HepG2 (cell line): ENCODE results near the gene PCNA. TPM values are rescaled to one million over a fixed set of nuclear protein-coding genes. Genes with fewer than 3 reads are reported as not detected.

Experiments
- DNMT1 ChIP-seq: sonication (generic); formaldehyde crosslinking; IDR thresholded peaks from 2 replicates; pipeline ENCODE4 v1.5.1; 2020; ENCODE audit warnings: mild to moderate bottlenecking, missing genetic modification reagents
- HIVEP1 ChIP-seq: sonication (generic); formaldehyde crosslinking; IDR thresholded peaks from 2 replicates; pipeline ENCODE4 v1.4.0; 2020; ENCODE audit warnings: mild to moderate bottlenecking, missing genetic modification reagents
- IRX3 ChIP-seq: sonication (generic); formaldehyde crosslinking; IDR thresholded peaks from 2 replicates; pipeline ENCODE4 v1.8.1; 2023; ENCODE audit warnings: mild to moderate bottlenecking, low read depth, missing genetic modification reagents, borderline replicate concordance
- NFKB2 ChIP-seq: sonication (generic); formaldehyde crosslinking; IDR thresholded peaks from 2 replicates; pipeline ENCODE4 v1.4.0; 2020; ENCODE audit warnings: missing genetic modification reagents, borderline replicate concordance
- SKI ChIP-seq: fragments of 450-650 bp; IDR thresholded peaks from one replicate; pipeline ENCODE4 v1.6.1; 2018; ENCODE audit warnings: mild to moderate bottlenecking; ENCODE audit not compliant: partially characterized antibody
- SRY ChIP-seq: sonication (generic); formaldehyde crosslinking; IDR thresholded peaks from 2 replicates; pipeline ENCODE4 v1.8.0; 2022; ENCODE audit warnings: mild to moderate bottlenecking, missing genetic modification reagents
- TCF7L2 ChIP-seq: IDR thresholded peaks from 2 replicates; pipeline ENCODE4 v1.6.1; 2011; ENCODE audit warnings: mild to moderate bottlenecking, low read depth, low read length, moderate library complexity
- ZNF17 ChIP-seq: sonication (generic); formaldehyde crosslinking; IDR thresholded peaks from 2 replicates; pipeline ENCODE4 v1.5.0; 2020; ENCODE audit warnings: mild to moderate bottlenecking, missing genetic modification reagents
- ZNF432 ChIP-seq: sonication (generic); formaldehyde crosslinking; IDR thresholded peaks from 2 replicates; pipeline ENCODE4 v1.5.0; 2020; ENCODE audit warnings: missing genetic modification reagents, mild to moderate bottlenecking, borderline replicate concordance
- ZNF44 ChIP-seq: sonication (generic); formaldehyde crosslinking; IDR thresholded peaks from 2 replicates; pipeline ENCODE4 v1.5.1; 2020; ENCODE audit warnings: mild to moderate bottlenecking, missing genetic modification reagents
- ZNF549 ChIP-seq: sonication (generic); formaldehyde crosslinking; IDR thresholded peaks from 2 replicates; pipeline ENCODE4 v1.5.0; 2020; ENCODE audit warnings: missing genetic modification reagents
- ZNF703 ChIP-seq: sonication (generic); formaldehyde crosslinking; IDR thresholded peaks from 2 replicates; pipeline ENCODE4 v1.5.1; 2020; ENCODE audit warnings: missing genetic modification reagents, mild to moderate bottlenecking, moderate library complexity, borderline replicate concordance
- ZNF879 ChIP-seq: sonication (generic); formaldehyde crosslinking; IDR thresholded peaks from 2 replicates; pipeline ENCODE4 v1.8.1; 2023; ENCODE audit warnings: missing genetic modification reagents
- polyA plus RNA-seq, 8 experiments: library from polyadenylated mRNA; depleted of rRNA in 3 of 8; stranded (reverse) in 7 of 8; unstranded in 1 of 8; fragments of >200 nt; fragmentation: Illumina TruSeq in 4 of 8; extraction: Trizol in 4 of 8; gene quantifications; 2 replicates each; pipeline versions ENCODE4 v1.2.1 to v1.2.3, GENCODE V29; 2011 to 2016; ENCODE audit warnings: low read depth in 4 of 8, missing spikeins in 1 of 8, mixed read lengths in 1 of 8; ENCODE audit not compliant: insufficient read depth in 1 of 8
- total RNA-seq, 5 experiments: library from RNA; depleted of rRNA; stranded (reverse); fragments of >200 nt; fragmentation: Illumina TruSeq; extraction: Trizol; gene quantifications; 2 replicates each; pipeline ENCODE4 v1.2.3, GENCODE V29; 2016; ENCODE audit warnings: low read depth in 1 of 5
- TF ChIP-seq, protein P1 (sequence below): sonication (generic); formaldehyde crosslinking; IDR thresholded peaks from 2 replicates; pipeline ENCODE4 v1.4.0; 2020; ENCODE audit warnings: missing genetic modification reagents, borderline replicate concordance
- TF ChIP-seq, protein P2 (sequence below): sonication (generic); formaldehyde crosslinking; IDR thresholded peaks from 2 replicates; pipeline ENCODE4 v1.4.0; 2020; ENCODE audit warnings: mild to moderate bottlenecking, missing genetic modification reagents
- TF ChIP-seq, protein P3 (sequence below): sonication (generic); formaldehyde crosslinking; IDR thresholded peaks from 2 replicates; pipeline ENCODE4 v1.5.1; 2020; ENCODE audit warnings: mild to moderate bottlenecking, missing genetic modification reagents, moderate library complexity
- TF ChIP-seq, protein P4 (sequence below): sonication (generic); formaldehyde crosslinking; IDR thresholded peaks from 2 replicates; pipeline ENCODE4 v1.4.0; 2020; ENCODE audit warnings: missing genetic modification reagents

PCNA gene
- total and polyA plus RNA-seq, 2 of the 13 experiments (the other 11 are each of a cell fraction or from before 2014, with no cell fraction given), result 229 to 655 TPM

DNA sequence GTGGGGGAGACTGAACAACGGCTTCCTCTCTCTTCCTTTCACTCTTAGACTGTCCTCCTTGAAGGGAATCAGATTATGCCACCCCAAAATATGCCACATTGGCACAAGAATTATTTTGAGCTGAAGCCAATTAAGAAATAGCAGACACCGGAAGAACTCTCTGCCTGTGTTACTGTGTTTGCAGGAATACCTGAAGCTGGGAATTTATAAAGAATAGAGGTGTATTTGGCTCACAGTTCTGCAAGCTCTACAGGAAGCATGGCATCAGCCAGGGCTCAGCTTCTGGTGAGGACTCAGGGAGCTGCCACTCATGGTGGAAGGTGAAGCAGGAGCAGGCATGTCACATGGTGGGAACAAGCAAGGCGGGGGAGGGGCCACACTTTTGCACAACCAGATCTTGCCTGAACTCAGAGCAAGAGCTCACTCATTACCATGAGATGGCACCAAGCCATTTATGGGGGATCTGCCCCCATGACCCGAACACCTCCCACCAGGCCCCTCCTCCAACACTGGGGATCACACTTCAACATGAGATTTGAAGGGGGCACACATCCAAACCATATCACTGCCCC lies 46.0 kb downstream of the PCNA start (continued):
- TF ChIP-seq ZNF549 (CRISPR knock-in tag) (no peak), ZNF703 (CRISPR knock-in tag) (no peak), IRX3 (CRISPR knock-in tag) (no peak), HIVEP1 (CRISPR knock-in tag) (no peak), SKI (no peak), ZNF879 (CRISPR knock-in tag) (no peak), ZNF17 (CRISPR knock-in tag) (no peak), SRY (no peak; the same call in 1 of the 2 replicates), NFKB2 (no peak), DNMT1 (CRISPR knock-in tag) (no peak), ZNF44 (CRISPR knock-in tag) (no peak), ZNF432 (CRISPR knock-in tag) (no peak), TCF7L2 (no peak)
- TF ChIP-seq, protein P1, sequence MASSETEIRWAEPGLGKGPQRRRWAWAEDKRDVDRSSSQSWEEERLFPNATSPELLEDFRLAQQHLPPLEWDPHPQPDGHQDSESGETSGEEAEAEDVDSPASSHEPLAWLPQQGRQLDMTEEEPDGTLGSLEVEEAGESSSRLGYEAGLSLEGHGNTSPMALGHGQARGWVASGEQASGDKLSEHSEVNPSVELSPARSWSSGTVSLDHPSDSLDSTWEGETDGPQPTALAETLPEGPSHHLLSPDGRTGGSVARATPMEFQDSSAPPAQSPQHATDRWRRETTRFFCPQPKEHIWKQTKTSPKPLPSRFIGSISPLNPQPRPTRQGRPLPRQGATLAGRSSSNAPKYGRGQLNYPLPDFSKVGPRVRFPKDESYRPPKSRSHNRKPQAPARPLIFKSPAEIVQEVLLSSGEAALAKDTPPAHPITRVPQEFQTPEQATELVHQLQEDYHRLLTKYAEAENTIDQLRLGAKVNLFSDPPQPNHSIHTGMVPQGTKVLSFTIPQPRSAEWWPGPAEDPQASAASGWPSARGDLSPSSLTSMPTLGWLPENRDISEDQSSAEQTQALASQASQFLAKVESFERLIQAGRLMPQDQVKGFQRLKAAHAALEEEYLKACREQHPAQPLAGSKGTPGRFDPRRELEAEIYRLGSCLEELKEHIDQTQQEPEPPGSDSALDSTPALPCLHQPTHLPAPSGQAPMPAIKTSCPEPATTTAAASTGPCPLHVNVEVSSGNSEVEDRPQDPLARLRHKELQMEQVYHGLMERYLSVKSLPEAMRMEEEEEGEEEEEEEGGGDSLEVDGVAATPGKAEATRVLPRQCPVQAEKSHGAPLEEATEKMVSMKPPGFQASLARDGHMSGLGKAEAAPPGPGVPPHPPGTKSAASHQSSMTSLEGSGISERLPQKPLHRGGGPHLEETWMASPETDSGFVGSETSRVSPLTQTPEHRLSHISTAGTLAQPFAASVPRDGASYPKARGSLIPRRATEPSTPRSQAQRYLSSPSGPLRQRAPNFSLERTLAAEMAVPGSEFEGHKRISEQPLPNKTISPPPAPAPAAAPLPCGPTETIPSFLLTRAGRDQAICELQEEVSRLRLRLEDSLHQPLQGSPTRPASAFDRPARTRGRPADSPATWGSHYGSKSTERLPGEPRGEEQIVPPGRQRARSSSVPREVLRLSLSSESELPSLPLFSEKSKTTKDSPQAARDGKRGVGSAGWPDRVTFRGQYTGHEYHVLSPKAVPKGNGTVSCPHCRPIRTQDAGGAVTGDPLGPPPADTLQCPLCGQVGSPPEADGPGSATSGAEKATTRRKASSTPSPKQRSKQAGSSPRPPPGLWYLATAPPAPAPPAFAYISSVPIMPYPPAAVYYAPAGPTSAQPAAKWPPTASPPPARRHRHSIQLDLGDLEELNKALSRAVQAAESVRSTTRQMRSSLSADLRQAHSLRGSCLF (CRISPR knock-in tag), result no peak
- TF ChIP-seq, protein P2, sequence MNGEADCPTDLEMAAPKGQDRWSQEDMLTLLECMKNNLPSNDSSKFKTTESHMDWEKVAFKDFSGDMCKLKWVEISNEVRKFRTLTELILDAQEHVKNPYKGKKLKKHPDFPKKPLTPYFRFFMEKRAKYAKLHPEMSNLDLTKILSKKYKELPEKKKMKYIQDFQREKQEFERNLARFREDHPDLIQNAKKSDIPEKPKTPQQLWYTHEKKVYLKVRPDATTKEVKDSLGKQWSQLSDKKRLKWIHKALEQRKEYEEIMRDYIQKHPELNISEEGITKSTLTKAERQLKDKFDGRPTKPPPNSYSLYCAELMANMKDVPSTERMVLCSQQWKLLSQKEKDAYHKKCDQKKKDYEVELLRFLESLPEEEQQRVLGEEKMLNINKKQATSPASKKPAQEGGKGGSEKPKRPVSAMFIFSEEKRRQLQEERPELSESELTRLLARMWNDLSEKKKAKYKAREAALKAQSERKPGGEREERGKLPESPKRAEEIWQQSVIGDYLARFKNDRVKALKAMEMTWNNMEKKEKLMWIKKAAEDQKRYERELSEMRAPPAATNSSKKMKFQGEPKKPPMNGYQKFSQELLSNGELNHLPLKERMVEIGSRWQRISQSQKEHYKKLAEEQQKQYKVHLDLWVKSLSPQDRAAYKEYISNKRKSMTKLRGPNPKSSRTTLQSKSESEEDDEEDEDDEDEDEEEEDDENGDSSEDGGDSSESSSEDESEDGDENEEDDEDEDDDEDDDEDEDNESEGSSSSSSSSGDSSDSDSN, result no peak
- TF ChIP-seq, protein P3, sequence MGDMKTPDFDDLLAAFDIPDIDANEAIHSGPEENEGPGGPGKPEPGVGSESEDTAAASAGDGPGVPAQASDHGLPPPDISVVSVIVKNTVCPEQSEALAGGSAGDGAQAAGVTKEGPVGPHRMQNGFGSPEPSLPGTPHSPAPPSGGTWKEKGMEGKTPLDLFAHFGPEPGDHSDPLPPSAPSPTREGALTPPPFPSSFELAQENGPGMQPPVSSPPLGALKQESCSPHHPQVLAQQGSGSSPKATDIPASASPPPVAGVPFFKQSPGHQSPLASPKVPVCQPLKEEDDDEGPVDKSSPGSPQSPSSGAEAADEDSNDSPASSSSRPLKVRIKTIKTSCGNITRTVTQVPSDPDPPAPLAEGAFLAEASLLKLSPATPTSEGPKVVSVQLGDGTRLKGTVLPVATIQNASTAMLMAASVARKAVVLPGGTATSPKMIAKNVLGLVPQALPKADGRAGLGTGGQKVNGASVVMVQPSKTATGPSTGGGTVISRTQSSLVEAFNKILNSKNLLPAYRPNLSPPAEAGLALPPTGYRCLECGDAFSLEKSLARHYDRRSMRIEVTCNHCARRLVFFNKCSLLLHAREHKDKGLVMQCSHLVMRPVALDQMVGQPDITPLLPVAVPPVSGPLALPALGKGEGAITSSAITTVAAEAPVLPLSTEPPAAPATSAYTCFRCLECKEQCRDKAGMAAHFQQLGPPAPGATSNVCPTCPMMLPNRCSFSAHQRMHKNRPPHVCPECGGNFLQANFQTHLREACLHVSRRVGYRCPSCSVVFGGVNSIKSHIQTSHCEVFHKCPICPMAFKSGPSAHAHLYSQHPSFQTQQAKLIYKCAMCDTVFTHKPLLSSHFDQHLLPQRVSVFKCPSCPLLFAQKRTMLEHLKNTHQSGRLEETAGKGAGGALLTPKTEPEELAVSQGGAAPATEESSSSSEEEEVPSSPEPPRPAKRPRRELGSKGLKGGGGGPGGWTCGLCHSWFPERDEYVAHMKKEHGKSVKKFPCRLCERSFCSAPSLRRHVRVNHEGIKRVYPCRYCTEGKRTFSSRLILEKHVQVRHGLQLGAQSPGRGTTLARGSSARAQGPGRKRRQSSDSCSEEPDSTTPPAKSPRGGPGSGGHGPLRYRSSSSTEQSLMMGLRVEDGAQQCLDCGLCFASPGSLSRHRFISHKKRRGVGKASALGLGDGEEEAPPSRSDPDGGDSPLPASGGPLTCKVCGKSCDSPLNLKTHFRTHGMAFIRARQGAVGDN (CRISPR knock-in tag), result peak; percentile 43; the same call in 1 of the 2 replicates
- TF ChIP-seq, protein P4, sequence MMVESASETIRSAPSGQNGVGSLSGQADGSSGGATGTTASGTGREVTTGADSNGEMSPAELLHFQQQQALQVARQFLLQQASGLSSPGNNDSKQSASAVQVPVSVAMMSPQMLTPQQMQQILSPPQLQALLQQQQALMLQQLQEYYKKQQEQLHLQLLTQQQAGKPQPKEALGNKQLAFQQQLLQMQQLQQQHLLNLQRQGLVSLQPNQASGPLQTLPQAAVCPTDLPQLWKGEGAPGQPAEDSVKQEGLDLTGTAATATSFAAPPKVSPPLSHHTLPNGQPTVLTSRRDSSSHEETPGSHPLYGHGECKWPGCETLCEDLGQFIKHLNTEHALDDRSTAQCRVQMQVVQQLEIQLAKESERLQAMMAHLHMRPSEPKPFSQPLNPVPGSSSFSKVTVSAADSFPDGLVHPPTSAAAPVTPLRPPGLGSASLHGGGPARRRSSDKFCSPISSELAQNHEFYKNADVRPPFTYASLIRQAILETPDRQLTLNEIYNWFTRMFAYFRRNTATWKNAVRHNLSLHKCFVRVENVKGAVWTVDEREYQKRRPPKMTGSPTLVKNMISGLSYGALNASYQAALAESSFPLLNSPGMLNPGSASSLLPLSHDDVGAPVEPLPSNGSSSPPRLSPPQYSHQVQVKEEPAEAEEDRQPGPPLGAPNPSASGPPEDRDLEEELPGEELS (CRISPR knock-in tag), result no peak
